ENCODE measurements around the gene RPL22. TPM values are rescaled to one million over a fixed set of nuclear protein-coding genes. Genes with fewer than 3 reads are reported as not detected.

Gene RPL22
- total and polyA plus RNA-seq, 4 donors: 38.9 to 105 (median 77.3) TPM

DNA sequence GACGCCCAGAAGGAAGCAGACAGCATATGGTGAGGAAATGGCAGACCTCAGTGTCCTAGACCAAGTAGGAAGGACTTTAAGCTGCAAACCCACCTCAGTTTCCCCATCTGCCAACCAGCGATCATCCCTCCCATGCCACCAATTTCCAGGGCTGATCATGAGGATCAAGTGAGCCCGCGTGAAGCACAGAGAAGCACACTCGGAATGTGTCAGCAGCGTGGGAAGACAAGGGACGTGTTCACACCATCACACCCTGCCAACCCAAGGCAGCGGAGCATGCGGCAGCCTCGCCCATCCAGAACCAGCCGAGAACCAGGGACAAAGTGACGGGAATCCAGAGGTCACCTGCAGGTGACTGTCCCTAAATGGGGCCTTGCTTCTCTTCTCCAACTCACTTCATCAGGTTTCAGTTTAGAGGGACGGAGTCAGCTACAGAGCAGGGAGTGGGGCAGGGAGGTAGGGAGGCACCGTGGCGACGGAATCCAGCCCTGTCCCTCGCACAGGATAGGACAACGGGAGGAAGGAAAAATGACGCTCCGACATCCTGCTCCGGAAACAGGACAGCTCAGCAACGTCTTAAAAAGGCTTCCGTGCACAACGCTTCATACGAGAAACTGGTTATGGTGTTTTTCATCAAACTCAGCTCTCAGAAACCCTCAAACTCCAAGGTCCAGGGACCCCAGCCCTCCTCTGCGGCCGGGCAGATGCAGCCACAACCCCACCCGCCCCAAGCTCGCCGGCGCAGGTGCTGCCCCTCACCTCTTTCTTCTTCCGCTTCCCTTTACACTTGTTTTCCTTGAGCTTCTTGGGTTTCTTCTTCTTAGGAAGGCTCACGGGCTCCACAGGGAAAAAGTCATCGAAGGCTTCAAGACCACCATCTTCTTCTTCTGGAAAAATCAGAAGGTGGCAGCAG, 31.7 kb downstream of the RPL22 start (continued):
- TF ChIP-seq, protein P1, sequence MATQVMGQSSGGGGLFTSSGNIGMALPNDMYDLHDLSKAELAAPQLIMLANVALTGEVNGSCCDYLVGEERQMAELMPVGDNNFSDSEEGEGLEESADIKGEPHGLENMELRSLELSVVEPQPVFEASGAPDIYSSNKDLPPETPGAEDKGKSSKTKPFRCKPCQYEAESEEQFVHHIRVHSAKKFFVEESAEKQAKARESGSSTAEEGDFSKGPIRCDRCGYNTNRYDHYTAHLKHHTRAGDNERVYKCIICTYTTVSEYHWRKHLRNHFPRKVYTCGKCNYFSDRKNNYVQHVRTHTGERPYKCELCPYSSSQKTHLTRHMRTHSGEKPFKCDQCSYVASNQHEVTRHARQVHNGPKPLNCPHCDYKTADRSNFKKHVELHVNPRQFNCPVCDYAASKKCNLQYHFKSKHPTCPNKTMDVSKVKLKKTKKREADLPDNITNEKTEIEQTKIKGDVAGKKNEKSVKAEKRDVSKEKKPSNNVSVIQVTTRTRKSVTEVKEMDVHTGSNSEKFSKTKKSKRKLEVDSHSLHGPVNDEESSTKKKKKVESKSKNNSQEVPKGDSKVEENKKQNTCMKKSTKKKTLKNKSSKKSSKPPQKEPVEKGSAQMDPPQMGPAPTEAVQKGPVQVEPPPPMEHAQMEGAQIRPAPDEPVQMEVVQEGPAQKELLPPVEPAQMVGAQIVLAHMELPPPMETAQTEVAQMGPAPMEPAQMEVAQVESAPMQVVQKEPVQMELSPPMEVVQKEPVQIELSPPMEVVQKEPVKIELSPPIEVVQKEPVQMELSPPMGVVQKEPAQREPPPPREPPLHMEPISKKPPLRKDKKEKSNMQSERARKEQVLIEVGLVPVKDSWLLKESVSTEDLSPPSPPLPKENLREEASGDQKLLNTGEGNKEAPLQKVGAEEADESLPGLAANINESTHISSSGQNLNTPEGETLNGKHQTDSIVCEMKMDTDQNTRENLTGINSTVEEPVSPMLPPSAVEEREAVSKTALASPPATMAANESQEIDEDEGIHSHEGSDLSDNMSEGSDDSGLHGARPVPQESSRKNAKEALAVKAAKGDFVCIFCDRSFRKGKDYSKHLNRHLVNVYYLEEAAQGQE (IDR thresholded peaks at IDR 0.05): no peak
- TF ChIP-seq RXRA (IDR thresholded peaks at IDR 0.05): no peak

DNA sequence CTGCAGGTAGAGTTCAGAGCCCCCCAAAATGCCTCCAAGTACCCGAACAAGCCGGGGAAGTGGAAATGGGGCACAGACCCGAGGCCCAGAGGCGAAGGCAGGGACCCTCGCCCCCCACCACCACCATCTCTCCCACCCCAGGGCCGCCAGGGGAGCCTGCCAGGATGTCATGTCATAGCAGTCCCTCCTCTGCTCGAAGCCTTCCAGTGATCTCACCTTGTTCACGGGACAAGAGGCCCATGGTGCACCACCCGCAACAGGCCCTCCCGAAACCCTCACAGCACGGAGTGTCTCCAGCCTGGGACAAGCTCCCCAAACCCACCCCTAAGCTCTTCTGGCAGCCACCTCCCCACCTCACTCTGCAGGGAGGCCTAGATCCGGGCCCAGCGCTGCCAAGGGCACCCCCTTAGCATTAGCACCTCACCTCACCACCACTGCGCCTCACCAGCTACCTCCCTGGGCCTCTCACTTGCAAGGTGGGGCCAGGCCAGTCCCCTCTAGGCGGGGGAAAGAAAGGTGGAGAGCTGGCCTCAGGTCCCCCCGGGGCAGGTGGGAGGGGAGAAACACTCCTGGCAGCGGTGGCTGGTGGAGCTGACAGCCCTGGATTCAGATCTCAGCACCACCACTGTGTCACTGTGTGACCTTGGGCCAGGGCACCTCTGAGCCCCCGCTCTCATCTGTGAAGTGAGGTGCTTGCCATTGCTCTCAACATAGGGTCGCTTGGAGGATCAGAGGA, 32.6 kb downstream of the RPL22 start:
- Histone ChIP-seq H3K9me3 (ENCODE audit: control insufficient read depth in 4 of 4, low read length in 3 of 4) (no peaks in the 10 kb centered on the region), H3K27ac (ENCODE audit: low read depth in 1 of 2, low read length in 2 of 2) (no peak overlapping the region), H3K4me1 (ENCODE audit: control insufficient read depth in 4 of 4, insufficient read depth in 4 of 4, low read length in 3 of 4) (no peaks in the 10 kb centered on the region), H3K27me3 (ENCODE audit: control insufficient read depth in 4 of 4, insufficient read depth in 4 of 4, low read length in 3 of 4) (no peaks in the 10 kb centered on the region), H3K9ac (ENCODE audit: low read depth in 1 of 2, low read length in 2 of 2) (no peak overlapping the region), H3K36me3 (ENCODE audit: control insufficient read depth in 4 of 4, insufficient read depth in 3 of 4, low read depth in 1 of 4, low read length in 3 of 4) (no peaks in the 10 kb centered on the region), H3K4me3 (ENCODE audit: low read depth in 1 of 3, low read length in 3 of 3) (no peak overlapping the region)
- TF ChIP-seq, protein P2, sequence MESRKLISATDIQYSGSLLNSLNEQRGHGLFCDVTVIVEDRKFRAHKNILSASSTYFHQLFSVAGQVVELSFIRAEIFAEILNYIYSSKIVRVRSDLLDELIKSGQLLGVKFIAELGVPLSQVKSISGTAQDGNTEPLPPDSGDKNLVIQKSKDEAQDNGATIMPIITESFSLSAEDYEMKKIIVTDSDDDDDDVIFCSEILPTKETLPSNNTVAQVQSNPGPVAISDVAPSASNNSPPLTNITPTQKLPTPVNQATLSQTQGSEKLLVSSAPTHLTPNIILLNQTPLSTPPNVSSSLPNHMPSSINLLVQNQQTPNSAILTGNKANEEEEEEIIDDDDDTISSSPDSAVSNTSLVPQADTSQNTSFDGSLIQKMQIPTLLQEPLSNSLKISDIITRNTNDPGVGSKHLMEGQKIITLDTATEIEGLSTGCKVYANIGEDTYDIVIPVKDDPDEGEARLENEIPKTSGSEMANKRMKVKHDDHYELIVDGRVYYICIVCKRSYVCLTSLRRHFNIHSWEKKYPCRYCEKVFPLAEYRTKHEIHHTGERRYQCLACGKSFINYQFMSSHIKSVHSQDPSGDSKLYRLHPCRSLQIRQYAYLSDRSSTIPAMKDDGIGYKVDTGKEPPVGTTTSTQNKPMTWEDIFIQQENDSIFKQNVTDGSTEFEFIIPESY (IDR thresholded peaks at IDR 0.05): no peak
- TF ChIP-seq SP1 (IDR thresholded peaks at IDR 0.05) (no peak), TAF1 (conservative IDR thresholded peaks at IDR 0.05) (no peak), RAD21 (IDR thresholded peaks at IDR 0.05) (no peak), RXRA (IDR thresholded peaks at IDR 0.05) (no peak), FOXA1 (IDR thresholded peaks at IDR 0.05) (no peak), EGR1 (IDR thresholded peaks at IDR 0.05; ENCODE audit: low read depth in 2 of 2) (no peak), GABPA (IDR thresholded peaks at IDR 0.05 in 1 of 2, conservative IDR thresholded peaks at IDR 0.05 in 1 of 2) (no peak), YY1 (IDR thresholded peaks at IDR 0.05) (no peak), JUND (IDR thresholded peaks at IDR 0.05) (no peak), NR2F2 (IDR thresholded peaks at IDR 0.05) (no peak)
- TF ChIP-seq, protein P1 (IDR thresholded peaks at IDR 0.05): no peak
- TF ChIP-seq, protein P3, sequence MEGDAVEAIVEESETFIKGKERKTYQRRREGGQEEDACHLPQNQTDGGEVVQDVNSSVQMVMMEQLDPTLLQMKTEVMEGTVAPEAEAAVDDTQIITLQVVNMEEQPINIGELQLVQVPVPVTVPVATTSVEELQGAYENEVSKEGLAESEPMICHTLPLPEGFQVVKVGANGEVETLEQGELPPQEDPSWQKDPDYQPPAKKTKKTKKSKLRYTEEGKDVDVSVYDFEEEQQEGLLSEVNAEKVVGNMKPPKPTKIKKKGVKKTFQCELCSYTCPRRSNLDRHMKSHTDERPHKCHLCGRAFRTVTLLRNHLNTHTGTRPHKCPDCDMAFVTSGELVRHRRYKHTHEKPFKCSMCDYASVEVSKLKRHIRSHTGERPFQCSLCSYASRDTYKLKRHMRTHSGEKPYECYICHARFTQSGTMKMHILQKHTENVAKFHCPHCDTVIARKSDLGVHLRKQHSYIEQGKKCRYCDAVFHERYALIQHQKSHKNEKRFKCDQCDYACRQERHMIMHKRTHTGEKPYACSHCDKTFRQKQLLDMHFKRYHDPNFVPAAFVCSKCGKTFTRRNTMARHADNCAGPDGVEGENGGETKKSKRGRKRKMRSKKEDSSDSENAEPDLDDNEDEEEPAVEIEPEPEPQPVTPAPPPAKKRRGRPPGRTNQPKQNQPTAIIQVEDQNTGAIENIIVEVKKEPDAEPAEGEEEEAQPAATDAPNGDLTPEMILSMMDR (IDR thresholded peaks at IDR 0.05; ENCODE audit: low read depth, low read length, missing input control): no peak
- TF ChIP-seq, protein P4, sequence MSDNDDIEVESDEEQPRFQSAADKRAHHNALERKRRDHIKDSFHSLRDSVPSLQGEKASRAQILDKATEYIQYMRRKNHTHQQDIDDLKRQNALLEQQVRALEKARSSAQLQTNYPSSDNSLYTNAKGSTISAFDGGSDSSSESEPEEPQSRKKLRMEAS (IDR thresholded peaks at IDR 0.05): no peak
- TF ChIP-seq, protein P5, sequence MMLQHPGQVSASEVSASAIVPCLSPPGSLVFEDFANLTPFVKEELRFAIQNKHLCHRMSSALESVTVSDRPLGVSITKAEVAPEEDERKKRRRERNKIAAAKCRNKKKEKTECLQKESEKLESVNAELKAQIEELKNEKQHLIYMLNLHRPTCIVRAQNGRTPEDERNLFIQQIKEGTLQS (IDR thresholded peaks at IDR 0.05): no peak
- 71% methylated on average over 19 of the region's 19 CpGs for WGBS
- DNase-seq (ENCODE audit: low spot score): no peak
